ENCODE measurements around the gene DNAJC7. TPM values are rescaled to one million over a fixed set of nuclear protein-coding genes. Genes with fewer than 3 reads are reported as not detected.

DNAJC7 gene
- 39.7 and 61.2 TPM in 2 replicates for total RNA-seq

GRCh38 chr17:42016941-42017865, at the start of gene DNAJC7:
TSS of gene DNAJC7 (minus strand) at chr17:42017439. CDS start at chr17:42017416, 23 bp downstream.

GRCh38 chr17:42050393-42051012, 33.3 kb upstream of the DNAJC7 start, which contains the start of gene C17orf113:
TSS of gene C17orf113 (minus strand) at chr17:42050601. CDS start at chr17:42043376, 7,225 bp downstream.

GRCh38 chr17:42019509-42020404, 2.5 kb upstream of the DNAJC7 start, which contains the start of gene NKIRAS2:
TSS of gene NKIRAS2 (plus strand) at chr17:42020090. CDS start at chr17:42021578, 1,488 bp downstream.

GRCh38 chr17:41966463-41967140, 50.6 kb downstream of the DNAJC7 start, which contains the start of gene CNP:
TSS of gene CNP (plus strand) at chr17:41966795. CDS start at chr17:41966885, 90 bp downstream.

GRCh38 chr17:41930009-41930832, 87.0 kb downstream of the DNAJC7 start, which contains the start of gene ODAD4:
TSS of gene ODAD4 (plus strand) at chr17:41930617. CDS start at chr17:41930724, 107 bp downstream.

Other genes starting within 250 kb of the DNAJC7 start
- 302 and 545 TPM in 2 replicates for gene JUP, start 230.7 kb downstream of the DNAJC7 start, total RNA-seq
- 84.6 and 154 TPM in 2 replicates for gene P3H4, start 205.5 kb downstream of the DNAJC7 start, total RNA-seq
- 240 and 313 TPM in 2 replicates for gene FKBP10, start 204.4 kb downstream of the DNAJC7 start, total RNA-seq
- 44.8 and 64.5 TPM in 2 replicates for gene NT5C3B, start 181.2 kb downstream of the DNAJC7 start, total RNA-seq
- gene KLHL10, start 179.6 kb downstream of the DNAJC7 start, total RNA-seq = 0.79 TPM in 1 of 2 replicates, not detected in the other
- gene KLHL11, start 152.0 kb downstream of the DNAJC7 start, total RNA-seq = 29.1 and 38.1 TPM in 2 replicates
- gene ACLY, start 98.5 kb downstream of the DNAJC7 start, total RNA-seq = 67.5 and 160 TPM in 2 replicates
- gene ODAD4, start 86.8 kb downstream of the DNAJC7 start, total RNA-seq = 1.2 and 1.6 TPM in 2 replicates
- gene CNP, start 50.6 kb downstream of the DNAJC7 start, total RNA-seq = 44.4 and 48.3 TPM in 2 replicates
- gene NKIRAS2, start 2.7 kb upstream of the DNAJC7 start, total RNA-seq = 30.6 and 56.2 TPM in 2 replicates
- gene C17orf113, start 33.2 kb upstream of the DNAJC7 start, total RNA-seq = 0.87 and 2.7 TPM in 2 replicates
- gene ZNF385C, start 81.0 kb upstream of the DNAJC7 start, total RNA-seq = under 0.01 TPM in 1 of 2 replicates, not detected in the other
- 2.4 and 5.5 TPM in 2 replicates for gene DHX58, start 95.3 kb upstream of the DNAJC7 start, total RNA-seq
- 9.8 TPM in 2 replicates for gene KAT2A, start 103.9 kb upstream of the DNAJC7 start, total RNA-seq
- not detected in 2 replicates for gene HSPB9, start 105.4 kb upstream of the DNAJC7 start, total RNA-seq
- 49.9 and 94.5 TPM in 2 replicates for gene RAB5C, start 137.6 kb upstream of the DNAJC7 start, total RNA-seq
- under 0.01 TPM in 1 of 2 replicates, not detected in the other for gene KCNH4, start 163.7 kb upstream of the DNAJC7 start, total RNA-seq
- not detected in 2 replicates for gene HCRT, start 168.0 kb upstream of the DNAJC7 start, total RNA-seq
- 9.7 and 11.0 TPM in 2 replicates for gene GHDC, start 177.1 kb upstream of the DNAJC7 start, total RNA-seq

Data from placental epithelial cell (primary cell).